GM19043 (cell line): Measurements from ENCODE around the gene MIEF2.

Experiments used
- ATAC-seq: cut with Tn5 transposase; IDR thresholded peaks from one replicate; pipeline ENCODE4 v1.9.1; 2021; ENCODE audit warnings: low read depth; ENCODE audit not compliant: unreplicated experiment

The MIEF2 gene

GRCh38 chr17:18234853-18235380, 25.5 kb upstream of the MIEF2 start:
- ATAC-seq = no peak

DNA sequence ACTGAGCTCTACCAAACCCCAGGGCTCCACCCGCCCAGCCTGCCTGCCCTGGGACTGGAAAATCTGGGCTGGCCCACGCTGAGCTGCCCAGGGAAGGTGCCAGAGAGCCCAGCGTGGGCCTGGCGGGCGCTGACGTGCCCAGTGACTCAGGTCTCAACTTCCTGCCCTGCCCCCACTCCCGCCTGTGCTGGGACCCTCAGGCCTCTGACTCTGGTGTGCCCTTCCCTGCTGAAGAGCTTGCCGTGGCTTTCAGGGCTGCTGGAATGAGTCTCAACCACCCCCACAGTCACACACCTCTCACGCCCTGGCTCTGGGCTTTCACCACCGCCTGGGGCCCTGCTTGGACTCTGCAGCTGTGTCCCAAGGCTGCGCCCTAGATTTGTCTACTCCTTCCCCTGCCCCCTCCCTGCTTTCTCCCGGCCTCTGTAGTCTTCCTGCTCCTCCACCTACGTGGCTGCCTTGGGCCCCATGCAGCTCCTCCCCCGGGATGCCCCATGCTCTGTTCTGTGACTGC, 24.7 kb upstream of the MIEF2 start:
- no peak for ATAC-seq

DNA sequence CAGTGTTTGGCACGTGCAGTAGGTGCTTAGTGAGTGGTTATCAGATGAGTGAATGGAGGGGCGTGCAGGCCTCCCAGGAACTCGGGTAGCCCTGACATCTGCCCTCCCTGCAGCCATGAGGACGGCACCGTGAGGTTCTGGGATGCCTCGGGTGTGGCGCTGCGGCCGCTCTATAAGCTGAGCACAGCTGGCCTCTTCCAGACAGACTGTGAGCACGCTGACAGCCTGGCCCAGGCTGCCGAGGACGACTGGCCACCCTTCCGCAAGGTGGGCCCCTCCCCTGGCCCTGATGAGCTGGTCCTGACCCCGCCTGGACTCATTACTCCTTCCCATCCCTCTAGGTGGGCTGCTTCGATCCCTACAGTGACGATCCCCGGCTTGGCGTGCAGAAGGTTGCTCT, 24.0 kb upstream of the MIEF2 start:
- no peak for ATAC-seq

DNA sequence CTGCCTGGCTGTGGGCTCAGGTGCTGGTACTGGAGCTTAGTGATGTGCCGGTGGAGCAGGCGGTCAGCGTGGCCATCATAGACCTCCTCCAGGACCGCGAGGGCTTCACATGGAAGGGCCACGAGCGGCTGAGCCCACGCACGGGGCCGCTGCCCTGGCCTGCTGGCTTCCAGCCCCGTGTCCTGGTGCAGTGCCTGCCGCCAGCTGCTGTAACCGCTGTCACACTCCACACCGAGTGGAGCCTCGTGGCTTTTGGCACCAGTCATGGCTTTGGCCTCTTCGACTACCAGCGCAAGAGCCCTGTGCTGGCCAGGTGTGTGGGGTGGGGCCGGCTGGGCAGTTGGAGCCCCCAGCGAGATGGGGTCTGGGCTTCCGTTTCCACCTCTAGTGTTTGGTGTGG, 23.0 kb upstream of the MIEF2 start:
- ATAC-seq = no peak

GRCh38 chr17:18238299-18238698, 22.2 kb upstream of the MIEF2 start:
- no peak for ATAC-seq

DNA sequence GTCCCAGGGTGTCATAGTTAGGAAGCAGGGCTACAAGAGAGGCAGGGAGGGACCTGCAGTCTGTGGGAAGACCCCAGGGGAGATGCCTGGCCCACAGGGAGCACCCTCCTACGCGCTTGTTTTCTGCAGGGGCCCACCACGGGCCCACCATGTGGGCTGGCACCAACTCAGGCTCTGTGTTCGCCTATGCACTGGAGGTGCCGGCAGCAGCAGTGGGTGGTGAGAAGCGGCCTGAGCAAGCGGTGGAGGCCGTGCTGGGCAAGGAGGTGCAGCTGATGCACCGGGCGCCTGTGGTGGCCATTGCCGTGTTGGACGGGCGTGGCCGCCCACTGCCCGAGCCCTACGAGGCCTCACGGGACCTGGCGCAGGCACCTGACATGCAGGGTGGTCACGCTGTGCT, 20.0 kb upstream of the MIEF2 start:
- ATAC-seq = no peak

GRCh38 chr17:18241229-18241871, 19.1 kb upstream of the MIEF2 start:
- no peak for ATAC-seq

DNA sequence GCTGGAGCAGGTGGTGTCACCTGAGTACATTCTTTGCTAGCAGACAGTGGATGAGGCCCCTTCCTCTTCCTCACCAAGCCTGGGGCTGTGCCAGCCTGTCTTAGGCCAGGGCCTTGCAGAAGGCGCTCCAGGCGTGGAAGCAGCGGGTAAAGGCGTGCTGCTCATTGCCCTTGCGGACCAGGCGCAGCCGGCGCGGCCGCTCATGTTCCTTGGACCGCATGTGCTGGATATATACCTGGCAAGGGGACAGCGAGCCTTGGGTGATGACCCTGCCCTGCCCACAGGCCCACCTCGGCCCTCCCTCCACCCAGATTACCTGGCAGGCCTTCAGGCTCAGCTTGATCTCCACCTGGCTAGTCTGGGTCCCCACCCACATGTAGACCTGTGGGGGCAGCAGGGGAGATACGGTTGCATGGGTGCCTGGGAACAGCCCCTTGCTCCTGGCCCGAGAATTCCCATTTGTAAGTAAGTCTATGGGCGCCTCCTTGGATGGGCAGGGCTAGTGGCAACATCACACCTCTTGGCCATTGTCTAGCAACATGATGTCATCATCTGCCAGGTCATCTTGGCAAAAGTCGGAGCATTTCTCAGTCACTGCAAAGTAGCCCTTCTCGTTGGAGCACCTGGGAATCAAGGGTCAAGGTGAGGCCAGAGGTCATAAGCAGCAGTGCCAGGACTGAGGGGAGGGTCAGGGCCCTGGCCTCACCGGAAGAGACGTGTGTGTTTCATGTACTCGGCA, 15.3 kb upstream of the MIEF2 start:
- ATAC-seq = no peak

DNA sequence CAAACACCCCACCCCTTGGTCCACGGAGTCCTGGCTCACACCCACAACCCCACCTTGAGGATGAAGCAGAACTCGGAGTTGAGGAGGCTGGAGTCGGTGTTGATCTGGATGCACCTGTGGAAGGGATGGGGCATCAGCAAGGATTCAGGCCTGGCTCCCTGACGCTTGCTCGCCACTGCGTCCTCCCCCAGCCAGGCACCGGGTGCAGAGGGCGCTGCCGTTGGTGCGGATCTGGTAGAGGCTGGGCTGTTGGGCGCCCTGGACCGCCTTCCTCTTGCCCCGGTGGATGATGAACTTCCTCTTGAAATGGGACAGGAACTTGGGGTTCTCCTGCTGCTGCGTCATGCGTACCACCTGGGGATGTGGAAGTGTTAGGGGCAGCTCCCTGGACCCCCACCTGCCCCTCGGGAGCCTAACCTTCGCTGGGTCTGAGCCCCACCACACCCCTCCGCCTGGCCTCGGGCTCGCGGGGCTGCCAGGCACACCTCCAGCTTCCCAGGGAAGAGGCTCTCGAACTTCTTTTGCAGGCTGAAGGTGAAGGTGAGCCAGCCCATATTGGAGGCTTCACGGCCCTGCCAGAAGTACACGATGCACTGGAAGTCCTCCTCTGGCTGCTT, 14.2 kb upstream of the MIEF2 start:
- no peak for ATAC-seq

GRCh38 chr17:18246880-18247612, 13.4 kb upstream of the MIEF2 start:
- no peak for ATAC-seq

GRCh38 chr17:18247613-18248001, 12.9 kb upstream of the MIEF2 start:
- no peak for ATAC-seq

- no peak for ATAC-seq
These were observed 12.1 kb upstream of the MIEF2 start for GRCh38 chr17:18248300-18248731.

- ATAC-seq = no peak
These were observed 11.7 kb upstream of the MIEF2 start for GRCh38 chr17:18248811-18249210.

- no peak for ATAC-seq
These were observed 10.2 kb upstream of the MIEF2 start for GRCh38 chr17:18250259-18250658.

DNA sequence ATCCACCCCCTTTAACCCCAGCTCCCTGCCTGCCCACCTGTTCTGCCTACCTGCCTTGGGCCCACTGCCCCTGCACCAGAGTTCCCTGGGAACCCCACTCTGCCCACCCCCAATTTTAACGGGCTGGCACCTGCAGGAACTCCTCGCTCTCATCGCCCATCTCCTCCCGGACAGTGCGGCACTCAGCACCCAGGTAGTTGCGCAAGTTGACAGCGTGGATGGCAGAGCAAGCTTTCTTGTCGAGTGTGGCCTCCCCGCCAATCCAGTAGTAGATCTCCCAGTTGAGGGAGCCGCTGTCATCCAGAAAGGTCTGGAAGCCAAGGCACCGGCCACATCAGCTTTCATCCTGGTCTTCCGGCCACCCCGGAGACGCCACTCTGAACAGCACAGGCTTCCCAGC, 9.8 kb upstream of the MIEF2 start:
- ATAC-seq = no peak

- ATAC-seq = no peak
These were observed 9.3 kb upstream of the MIEF2 start for GRCh38 chr17:18251204-18251603.

DNA sequence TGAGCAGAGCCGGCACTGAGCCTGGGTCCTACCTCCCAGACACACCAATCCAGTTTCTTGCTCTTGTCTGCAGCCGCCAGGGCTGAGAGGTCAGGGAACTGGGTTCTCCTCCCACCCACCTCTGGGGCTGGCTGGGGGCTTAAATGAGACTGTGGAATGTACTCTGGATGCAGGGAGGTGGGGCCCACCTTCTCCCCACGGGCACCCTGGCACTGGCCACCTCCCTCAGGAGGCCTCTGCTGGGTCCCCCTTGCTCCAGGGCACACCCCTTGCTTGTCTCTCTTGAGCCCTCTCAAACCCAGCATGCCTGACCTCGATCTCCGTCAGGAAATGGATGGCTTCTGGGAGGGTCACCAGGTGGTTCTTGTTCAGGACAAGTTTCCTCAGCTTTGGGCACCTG, 8.3 kb upstream of the MIEF2 start:
- no peak for ATAC-seq

DNA sequence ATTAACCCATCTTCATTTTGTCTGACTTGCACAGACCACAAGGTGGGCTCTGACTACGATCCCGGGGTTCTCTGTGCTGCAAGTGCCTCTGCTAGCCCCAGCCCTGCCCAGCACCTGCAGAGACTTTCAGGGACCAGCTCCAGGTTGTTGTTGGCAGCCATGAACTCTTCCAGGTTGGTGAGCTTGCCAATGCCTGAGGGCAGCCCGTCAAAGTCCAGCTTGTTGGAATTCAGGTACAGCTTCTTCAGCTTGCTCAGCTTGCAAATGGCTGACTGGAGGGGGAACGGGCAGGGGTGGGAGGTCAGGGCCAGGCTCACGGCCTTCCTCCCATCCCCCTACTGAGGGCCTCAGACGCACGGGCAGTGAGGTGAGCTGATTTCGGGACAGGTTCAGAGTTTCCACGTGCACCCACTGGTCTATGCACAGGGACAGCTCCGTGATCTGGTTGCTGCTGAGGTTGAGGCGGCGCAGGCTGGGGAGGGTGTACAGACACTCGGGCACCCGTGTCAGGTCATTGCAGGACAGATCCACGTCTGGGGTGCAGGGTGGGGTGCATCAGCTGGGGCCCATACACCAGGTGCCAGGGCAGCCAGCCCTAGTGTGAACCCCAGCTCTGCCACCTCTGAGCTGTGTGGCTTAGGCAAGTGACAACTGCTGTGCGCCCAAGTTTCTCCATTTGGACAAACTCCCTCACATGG, 7.1 kb upstream of the MIEF2 start:
- no peak for ATAC-seq

DNA sequence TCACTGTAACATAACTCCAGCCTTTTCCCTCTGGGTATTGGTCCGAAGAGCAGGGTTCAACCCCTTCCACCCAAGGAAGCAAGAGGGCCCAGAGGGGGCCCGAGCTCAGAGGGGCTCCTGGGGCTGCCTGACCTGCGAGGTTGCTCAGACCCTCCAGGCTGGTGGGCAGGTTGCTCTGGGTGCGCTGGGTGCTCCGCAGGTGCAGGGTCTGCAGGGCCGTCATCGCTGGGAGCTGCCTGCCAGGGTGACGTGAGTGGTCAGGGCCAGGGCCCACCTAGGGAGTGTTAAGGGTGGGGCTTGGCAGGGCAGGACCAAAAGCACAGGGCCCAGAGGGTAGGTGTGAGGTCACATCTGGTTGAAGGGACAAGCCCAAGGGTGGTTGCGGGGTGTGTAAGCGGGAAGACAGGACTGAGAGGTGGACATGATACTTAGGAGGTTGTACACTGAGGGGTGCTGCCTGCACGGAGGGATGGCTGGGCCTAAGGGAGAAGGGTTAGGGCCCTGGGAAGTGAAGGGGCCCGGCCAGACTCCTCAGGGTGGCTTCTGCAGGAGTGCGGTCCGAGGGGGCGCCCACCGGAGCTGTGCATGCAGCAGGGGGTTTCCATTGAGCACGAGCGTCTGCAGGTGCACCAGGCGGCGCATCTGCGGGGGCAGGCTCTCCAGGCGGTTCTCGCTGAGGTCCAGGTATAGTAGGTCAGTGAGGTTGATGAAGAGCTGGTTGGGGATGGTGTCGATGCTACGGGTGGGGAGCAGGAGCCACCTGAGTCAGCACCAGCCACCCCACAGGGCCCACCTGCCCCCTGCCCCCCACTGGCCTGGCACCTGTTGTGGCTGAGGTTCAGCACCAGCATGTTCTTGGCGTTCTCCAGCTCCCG, 6.3 kb upstream of the MIEF2 start:
- ATAC-seq = no peak
